ENCODE data around the gene KIF26B.

GRCh38 chr1:245197121-245197520 lies 42.3 kb downstream of the KIF26B start:
- TF ChIP-seq, protein P1, sequence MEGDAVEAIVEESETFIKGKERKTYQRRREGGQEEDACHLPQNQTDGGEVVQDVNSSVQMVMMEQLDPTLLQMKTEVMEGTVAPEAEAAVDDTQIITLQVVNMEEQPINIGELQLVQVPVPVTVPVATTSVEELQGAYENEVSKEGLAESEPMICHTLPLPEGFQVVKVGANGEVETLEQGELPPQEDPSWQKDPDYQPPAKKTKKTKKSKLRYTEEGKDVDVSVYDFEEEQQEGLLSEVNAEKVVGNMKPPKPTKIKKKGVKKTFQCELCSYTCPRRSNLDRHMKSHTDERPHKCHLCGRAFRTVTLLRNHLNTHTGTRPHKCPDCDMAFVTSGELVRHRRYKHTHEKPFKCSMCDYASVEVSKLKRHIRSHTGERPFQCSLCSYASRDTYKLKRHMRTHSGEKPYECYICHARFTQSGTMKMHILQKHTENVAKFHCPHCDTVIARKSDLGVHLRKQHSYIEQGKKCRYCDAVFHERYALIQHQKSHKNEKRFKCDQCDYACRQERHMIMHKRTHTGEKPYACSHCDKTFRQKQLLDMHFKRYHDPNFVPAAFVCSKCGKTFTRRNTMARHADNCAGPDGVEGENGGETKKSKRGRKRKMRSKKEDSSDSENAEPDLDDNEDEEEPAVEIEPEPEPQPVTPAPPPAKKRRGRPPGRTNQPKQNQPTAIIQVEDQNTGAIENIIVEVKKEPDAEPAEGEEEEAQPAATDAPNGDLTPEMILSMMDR (optimal IDR thresholded peaks at IDR 0.05 in 1 of 3, IDR thresholded peaks at IDR 0.05 in 1 of 3, conservative IDR thresholded peaks at IDR 0.05 in 1 of 3; ENCODE audit: extremely low read depth in 1 of 3, insufficient read depth in 2 of 3, low read length in 3 of 3), result no peak
- TF ChIP-seq EZH2 (IDR thresholded peaks at IDR 0.05; ENCODE audit: low read length), result no peak
